ENCODE results near the gene C5orf15. TPM values are rescaled to one million over a fixed set of nuclear protein-coding genes. Genes with fewer than 3 reads are reported as not detected.
A peak's percentile ranks its signal among the peaks of the same experiment; 100 is the strongest.

The C5orf15 gene
- total and polyA plus RNA-seq, 9 of the 15 experiments (the other 6 are each of a cell fraction or from before 2014, with no cell fraction given) = 23.3 to 50.7 (median 35.5) TPM

DNA sequence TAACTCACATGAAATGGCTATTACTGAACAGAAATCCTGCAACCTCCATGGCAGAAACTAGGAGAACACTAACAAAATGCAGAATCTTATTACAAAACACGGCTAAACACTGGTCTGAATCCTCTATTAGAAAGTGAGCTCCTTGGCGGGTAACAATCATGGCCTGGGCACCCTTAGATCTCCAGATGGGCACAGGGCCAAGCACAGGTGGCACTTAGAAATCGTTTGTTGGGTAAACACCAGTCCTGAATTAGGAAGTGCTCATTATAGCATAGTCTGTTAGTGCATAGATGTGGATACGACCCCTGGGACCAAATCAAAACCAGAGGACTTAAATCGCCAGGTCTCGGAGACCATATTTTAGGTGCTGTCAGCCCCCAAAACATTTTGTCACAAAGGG, 22.0 kb upstream of the C5orf15 start:
- no peak overlapping the region for H3K4me3 ChIP-seq
- H3K36me3 ChIP-seq (ENCODE audit: control insufficient read depth, insufficient read depth, low read length) = peaks cover 92% of the 10 kb centered on the region
- peaks cover under 1 to 6% of the 10 kb centered on the region in 2 experiments; a peak in 3 of 5 replicates for H3K4me1 ChIP-seq (replicated peaks in 1 of 2; ENCODE audit: control insufficient read depth in 2 of 2, insufficient read depth in 2 of 2, low read length in 2 of 2)
- H2AFZ ChIP-seq (ENCODE audit: low read depth, low read length) = no peak overlapping the region
- no peak overlapping the region for H3K27ac ChIP-seq (ENCODE audit: extremely low read depth, low read depth, low read length)
- intact Hi-C loops (cut with micrococcal nuclease) (no loop called here), in situ Hi-C loops (cut with MboI) (no loop called here)
- no peaks in the 10 kb centered on the region for H3K27me3 ChIP-seq (ENCODE audit: control insufficient read depth in 2 of 2, insufficient read depth in 2 of 2, low read length in 2 of 2)
- CTCF ChIA-PET (ENCODE audit: low intra/inter-chr PET ratio) = no interaction called here
- H4K20me1 ChIP-seq (replicated peaks; ENCODE audit: control insufficient read depth, insufficient read depth, low read length) = peaks cover 42% of the 10 kb centered on the region
- TSS peak; percentile 4 for BruUV-seq (replicated peaks)
- peaks cover 68% of the 10 kb centered on the region for H3K79me2 ChIP-seq (ENCODE audit: control insufficient read depth, insufficient read depth, low read length)
- no peak overlapping the region for H3K9ac ChIP-seq (ENCODE audit: insufficient read depth in 1 of 2, low read depth in 2 of 2, low read length in 2 of 2)
- ATAC-seq (no peak), DNase-seq (ENCODE audit: extremely low read depth in 1 of 4, low spot score in 3 of 4) (no peak), FAIRE-seq (no peak)
- POLR2A ChIA-PET = interaction anchor here (0.7 kb wide), 1 partner anchor 60 kb away, joined by 3 read pairs; no protein-coding TSS in a partner anchor
- TF ChIP-seq ATF7 (IDR thresholded peaks at IDR 0.05) = no peak
- no peak for TF ChIP-seq ZNF778 (CRISPR knock-in tag; IDR thresholded peaks at IDR 0.05)
- no peak for TF ChIP-seq MAZ (CRISPR knock-in tag; conservative IDR thresholded peaks at IDR 0.05 in 1 of 2, IDR thresholded peaks at IDR 0.05 in 1 of 2)
- peaks cover 5% of the 10 kb centered on the region for H3K9me1 ChIP-seq (ENCODE audit: control insufficient read depth, insufficient read depth, low read length)
- H3K4me2 ChIP-seq (ENCODE audit: insufficient read depth, low read length) = no peak overlapping the region
- H3K9me3 ChIP-seq (replicated peaks; ENCODE audit: control insufficient read depth, insufficient read depth, low read depth, low read length) = no peaks in the 10 kb centered on the region
- 84% methylated on average over 6 of the region's 6 CpGs for whole genome bisulfite sequencing (ENCODE audit: insufficient coverage, low coverage, missing lambda C conversion rate)

DNA sequence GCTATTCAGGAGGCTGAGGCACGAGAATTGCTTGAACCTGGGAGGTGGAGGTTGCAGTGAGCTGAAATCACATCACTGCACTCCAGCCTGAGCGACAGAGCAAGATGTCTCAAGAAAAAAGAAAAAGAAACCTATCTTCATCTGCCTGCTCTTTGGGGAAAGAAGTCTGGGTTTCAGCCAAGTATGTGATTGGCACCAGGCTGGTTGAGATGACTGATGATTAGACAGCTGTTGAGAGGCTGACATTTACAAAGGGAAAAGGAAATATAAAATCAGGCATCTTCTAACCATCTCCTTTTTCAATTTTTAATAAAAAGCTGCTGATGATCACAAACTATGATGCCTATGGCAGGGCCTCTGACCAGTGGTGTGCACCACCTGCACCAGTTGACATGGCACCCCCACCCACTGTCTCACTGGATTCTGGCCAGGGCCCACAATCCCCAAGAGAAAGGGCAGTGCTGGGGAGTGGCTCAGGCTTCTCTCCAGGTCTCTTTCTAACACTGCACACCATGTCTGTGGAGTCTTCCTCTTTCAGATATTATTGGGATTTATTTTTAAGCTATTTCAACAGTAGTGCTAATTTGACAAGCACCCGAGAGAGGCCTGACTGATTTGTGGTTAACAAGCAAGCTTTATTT, 17.2 kb upstream of the C5orf15 start:
- intact Hi-C loops (cut with micrococcal nuclease) (no loop called here), in situ Hi-C loops (cut with MboI) (no loop called here)
- DNase-seq (ENCODE audit: extremely low read depth in 1 of 4, low spot score in 3 of 4) (no peak), FAIRE-seq (no peak), ATAC-seq (no peak)
- H3K36me3 ChIP-seq (ENCODE audit: control insufficient read depth, insufficient read depth, low read length) = peaks cover 91% of the 10 kb centered on the region
- no peaks in the 10 kb centered on the region for H3K9me3 ChIP-seq (replicated peaks; ENCODE audit: control insufficient read depth, insufficient read depth, low read depth, low read length)
- H4K20me1 ChIP-seq (replicated peaks; ENCODE audit: control insufficient read depth, insufficient read depth, low read length) = peaks cover 5% of the 10 kb centered on the region
- TSS peak; percentile 20 for BruUV-seq (replicated peaks)
- no peaks in the 10 kb centered on the region for H3K9me1 ChIP-seq (ENCODE audit: control insufficient read depth, insufficient read depth, low read length)
- no peak overlapping the region for H3K27ac ChIP-seq (ENCODE audit: extremely low read depth, low read depth, low read length)
- CTCF ChIA-PET (ENCODE audit: low intra/inter-chr PET ratio) = no interaction called here
- H3K9ac ChIP-seq (ENCODE audit: insufficient read depth in 1 of 2, low read depth in 2 of 2, low read length in 2 of 2) = no peak overlapping the region
- no peaks in the 10 kb centered on the region for H3K27me3 ChIP-seq (ENCODE audit: control insufficient read depth in 2 of 2, insufficient read depth in 2 of 2, low read length in 2 of 2)
- no peak overlapping the region for H3K4me2 ChIP-seq (ENCODE audit: insufficient read depth, low read length)
- H2AFZ ChIP-seq (ENCODE audit: low read depth, low read length) = no peak overlapping the region
- no peak overlapping the region for H3K4me3 ChIP-seq
- no peaks in the 10 kb centered on the region for H3K4me1 ChIP-seq (replicated peaks in 1 of 2; ENCODE audit: control insufficient read depth in 2 of 2, insufficient read depth in 2 of 2, low read length in 2 of 2)
- 75% methylated on average over 3 of the region's 3 CpGs for WGBS (ENCODE audit: insufficient coverage, low coverage, missing lambda C conversion rate)
- POLR2A ChIA-PET = interaction anchor here (0.7 to 1.8 kb wide), 4 partner anchors 10 to 165 kb away, joined by 3 to 6 read pairs (median 4); no protein-coding TSS in a partner anchor
- peaks cover 36% of the 10 kb centered on the region for H3K79me2 ChIP-seq (ENCODE audit: control insufficient read depth, insufficient read depth, low read length)
- no peak for TF ChIP-seq NR2C2 (CRISPR knock-in tag; IDR thresholded peaks at IDR 0.05)
- TF ChIP-seq NR2C2 (tag; IDR thresholded peaks at IDR 0.05) = no peak
- no peak for TF ChIP-seq SRSF9 (IDR thresholded peaks at IDR 0.05; ENCODE audit: borderline replicate concordance, low read depth, low read length)
- TF ChIP-seq ZFP30 (CRISPR knock-in tag; IDR thresholded peaks at IDR 0.05; ENCODE audit: borderline replicate concordance) = no peak
- no peak for TF ChIP-seq MBD2 (IDR thresholded peaks at IDR 0.05; ENCODE audit: borderline replicate concordance, low read depth)
- TF ChIP-seq RBBP5 (IDR thresholded peaks at IDR 0.05; ENCODE audit: borderline replicate concordance, insufficient read depth, low read length, poor library complexity, severe bottlenecking) = no peak
- TF ChIP-seq, protein P1, sequence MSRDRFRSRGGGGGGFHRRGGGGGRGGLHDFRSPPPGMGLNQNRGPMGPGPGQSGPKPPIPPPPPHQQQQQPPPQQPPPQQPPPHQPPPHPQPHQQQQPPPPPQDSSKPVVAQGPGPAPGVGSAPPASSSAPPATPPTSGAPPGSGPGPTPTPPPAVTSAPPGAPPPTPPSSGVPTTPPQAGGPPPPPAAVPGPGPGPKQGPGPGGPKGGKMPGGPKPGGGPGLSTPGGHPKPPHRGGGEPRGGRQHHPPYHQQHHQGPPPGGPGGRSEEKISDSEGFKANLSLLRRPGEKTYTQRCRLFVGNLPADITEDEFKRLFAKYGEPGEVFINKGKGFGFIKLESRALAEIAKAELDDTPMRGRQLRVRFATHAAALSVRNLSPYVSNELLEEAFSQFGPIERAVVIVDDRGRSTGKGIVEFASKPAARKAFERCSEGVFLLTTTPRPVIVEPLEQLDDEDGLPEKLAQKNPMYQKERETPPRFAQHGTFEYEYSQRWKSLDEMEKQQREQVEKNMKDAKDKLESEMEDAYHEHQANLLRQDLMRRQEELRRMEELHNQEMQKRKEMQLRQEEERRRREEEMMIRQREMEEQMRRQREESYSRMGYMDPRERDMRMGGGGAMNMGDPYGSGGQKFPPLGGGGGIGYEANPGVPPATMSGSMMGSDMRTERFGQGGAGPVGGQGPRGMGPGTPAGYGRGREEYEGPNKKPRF (IDR thresholded peaks at IDR 0.05; ENCODE audit: low read depth, low read length) = no peak
- no peak for TF ChIP-seq RHOXF2B (CRISPR knock-in tag; conservative IDR thresholded peaks at IDR 0.05)
- TF ChIP-seq ZNF384 (IDR thresholded peaks at IDR 0.05; ENCODE audit: low read depth, low read length) = no peak
- TF ChIP-seq SUPT5H (IDR thresholded peaks at IDR 0.05) = no peak
- TF ChIP-seq YBX1 (IDR thresholded peaks at IDR 0.05) = no peak
- TF ChIP-seq RBM34 (IDR thresholded peaks at IDR 0.05; ENCODE audit: borderline replicate concordance, insufficient read depth, low read length) = no peak

Data from K562 (cell line).